GM21447 (cell line): Measurements from ENCODE around the gene XK.

ENCODE experiments used
- ATAC-seq: cut with Tn5 transposase; IDR thresholded peaks from one replicate; pipeline ENCODE4 v1.9.1; 2021; ENCODE audit not compliant: unreplicated experiment

The XK gene

GRCh38 chrX:37678574-37678973, 7.0 kb upstream of the XK start:
- ATAC-seq, result no peak

GRCh38 chrX:37679230-37679629, 6.4 kb upstream of the XK start:
- no peak for ATAC-seq

DNA sequence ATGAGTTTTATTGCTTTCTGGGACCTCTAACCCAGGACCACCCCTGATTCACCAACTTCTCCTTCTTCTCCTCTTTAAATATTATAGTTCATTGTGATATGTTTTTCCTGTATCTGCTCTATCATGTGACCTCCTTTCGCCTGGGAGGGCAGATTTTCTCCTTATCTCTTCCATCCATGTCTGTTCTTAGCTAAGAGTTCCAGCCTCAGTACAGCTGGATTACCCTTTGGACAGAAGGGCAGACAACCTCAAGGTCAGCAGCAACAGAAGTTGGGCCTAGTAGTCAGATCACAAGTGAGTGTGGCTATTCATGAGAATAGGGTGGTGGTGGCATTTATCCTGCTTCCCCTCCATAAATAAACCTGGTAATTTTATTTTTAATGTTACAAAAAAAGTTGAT, 5.7 kb upstream of the XK start:
- no peak for ATAC-seq

GRCh38 chrX:37684426-37684825, 1.2 kb upstream of the XK start:
- no peak for ATAC-seq

- ATAC-seq, result no peak
These were observed 618 bp upstream of the XK start for GRCh38 chrX:37684973-37685372.

- ATAC-seq, result no peak
These were observed 891 bp downstream of the XK start for GRCh38 chrX:37686369-37686995.

GRCh38 chrX:37686996-37687395, 1.4 kb downstream of the XK start:
- ATAC-seq, result no peak

DNA sequence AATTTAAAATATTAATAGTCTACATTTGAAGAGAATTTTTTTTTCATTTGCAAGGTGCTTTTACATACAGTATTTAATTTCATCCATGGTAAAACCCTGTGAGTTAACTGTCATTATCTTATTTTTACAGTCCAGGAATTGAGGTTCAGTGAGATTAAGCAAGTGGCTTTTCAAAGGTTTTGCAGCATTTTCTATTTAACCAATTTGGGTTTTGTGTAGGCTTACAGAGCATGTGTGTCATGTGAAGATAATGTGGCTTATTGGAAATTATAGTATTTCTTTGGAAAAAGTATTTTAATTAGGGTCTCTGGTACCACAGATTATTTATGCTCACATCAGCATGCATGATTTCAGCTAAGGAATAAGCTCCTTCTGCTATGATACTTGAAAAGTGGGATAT, 4.5 kb downstream of the XK start:
- no peak for ATAC-seq

DNA sequence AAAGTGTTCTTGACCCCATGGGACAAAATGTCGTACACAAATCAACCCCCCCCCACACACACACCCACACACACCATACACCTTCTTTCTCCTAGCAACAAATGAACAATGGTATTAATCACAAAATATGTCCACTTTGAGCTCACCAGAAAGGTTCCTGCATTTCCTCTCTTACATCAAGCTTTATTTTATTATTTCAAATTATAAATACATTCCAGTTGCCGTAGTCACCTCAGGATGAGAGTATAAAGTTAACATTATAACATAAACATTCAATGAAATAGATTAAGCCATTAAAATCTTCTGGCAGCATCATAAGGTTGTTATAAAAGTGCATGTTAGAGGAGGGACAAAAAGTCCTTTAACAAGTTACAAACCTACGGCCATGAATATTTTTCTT, 7.3 kb downstream of the XK start:
- no peak for ATAC-seq

DNA sequence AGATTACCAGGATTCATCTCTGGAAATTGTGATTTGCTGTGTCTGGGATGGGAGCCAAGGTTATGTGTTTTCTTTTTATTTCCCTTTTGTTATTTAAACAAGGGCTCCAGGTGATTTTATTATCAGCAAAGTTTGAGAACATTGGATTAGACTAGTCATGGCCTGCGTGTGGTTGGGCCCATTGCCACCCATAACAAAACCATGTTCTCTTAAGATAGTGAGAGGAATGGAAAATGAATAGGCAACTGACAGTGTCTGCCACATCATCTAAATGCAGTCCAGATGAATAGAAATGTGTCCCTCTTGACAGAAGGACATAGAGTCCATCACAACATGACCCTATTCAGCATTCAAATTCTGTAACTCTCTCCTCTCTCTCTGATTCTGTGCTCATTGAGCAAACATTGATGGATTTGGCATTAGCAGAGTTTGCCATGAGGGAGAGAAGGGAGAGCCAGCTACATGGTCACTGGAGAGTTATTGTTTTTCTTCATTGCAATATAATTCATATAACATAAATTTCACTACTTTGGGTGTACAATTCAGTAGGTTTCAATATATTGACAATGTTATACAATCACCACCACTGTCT, 11.7 kb downstream of the XK start:
- no peak for ATAC-seq

DNA sequence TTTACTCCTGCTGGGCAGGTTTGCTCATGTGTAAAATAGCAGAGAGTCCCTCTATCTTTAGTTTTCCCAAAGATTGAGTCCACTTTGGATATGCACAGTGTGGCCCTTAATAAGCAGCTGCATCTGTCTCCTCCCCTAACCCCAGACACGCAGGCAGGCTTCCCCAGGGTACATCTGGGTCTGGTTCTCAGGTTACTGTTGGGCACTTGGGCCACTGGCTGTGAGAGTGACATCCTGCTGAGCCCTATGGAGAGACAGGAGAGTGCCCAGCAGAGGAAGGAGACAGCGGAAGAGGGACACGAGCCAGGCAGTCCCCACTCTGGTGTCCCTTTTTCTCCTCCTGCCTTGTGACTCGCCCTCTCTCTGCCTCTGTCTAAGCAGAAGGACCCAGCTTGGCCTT, 16.0 kb downstream of the XK start:
- ATAC-seq, result no peak

GRCh38 chrX:37711991-37712390, 26.4 kb downstream of the XK start:
- no peak for ATAC-seq

DNA sequence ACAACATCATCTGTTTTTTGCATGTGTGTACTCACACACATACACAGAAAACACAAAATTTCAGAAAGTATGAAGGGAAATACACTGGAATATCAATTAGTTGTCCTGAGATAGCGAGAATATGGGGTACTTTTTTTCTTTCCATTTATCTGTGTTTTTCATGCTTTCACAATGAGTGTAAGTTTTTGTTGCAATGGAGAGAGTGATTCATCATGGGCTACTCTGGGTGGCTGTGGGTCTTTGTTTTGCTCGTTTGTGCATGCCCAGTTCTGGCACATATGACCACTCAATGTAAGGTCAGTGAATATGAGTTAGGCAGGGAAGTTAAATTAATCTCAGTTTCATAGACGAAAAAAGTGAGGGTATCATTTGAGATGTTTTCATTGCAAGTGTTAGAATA, 26.9 kb downstream of the XK start:
- no peak for ATAC-seq

DNA sequence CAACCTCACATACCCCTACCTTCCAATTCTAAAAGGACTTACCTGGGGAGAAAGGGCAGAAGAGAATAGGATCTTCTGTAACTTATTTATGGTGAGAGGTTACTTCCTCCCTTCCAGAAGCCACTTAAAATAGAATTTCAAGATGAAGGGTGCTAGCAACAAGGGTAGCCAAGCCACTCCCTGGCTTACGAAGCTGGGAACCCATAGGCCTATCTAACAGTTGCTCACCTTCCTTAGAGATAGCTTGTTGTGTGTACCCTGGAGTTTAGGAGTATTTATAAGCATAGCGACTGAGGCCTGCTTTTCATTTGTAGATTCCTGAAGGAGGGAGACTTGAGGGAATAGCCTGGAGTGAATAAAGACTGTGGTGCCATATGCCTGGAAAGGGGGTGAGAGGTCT, 28.9 kb downstream of the XK start:
- ATAC-seq, result no peak

GRCh38 chrX:37716602-37717001, 31.0 kb downstream of the XK start:
- no peak for ATAC-seq

GRCh38 chrX:37717708-37718107, 32.1 kb downstream of the XK start:
- ATAC-seq, result no peak

DNA sequence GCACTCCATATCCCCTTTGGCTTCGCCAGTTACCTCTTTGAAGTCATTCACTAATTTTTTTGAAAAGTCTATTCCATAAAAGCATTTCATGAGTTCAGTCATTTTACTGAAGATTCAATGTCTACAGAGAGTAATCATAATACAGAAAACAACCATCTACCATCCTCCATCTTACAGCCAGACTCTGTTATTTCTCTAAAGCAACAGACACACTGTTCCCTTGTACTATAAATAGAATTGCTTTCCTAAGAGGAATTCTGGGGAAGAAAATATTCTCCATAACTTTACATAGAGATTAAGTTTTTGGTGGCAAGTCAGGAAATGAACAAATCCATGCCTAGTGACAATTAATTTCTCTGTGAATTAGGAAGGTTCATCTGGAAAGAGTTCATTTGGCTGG, 37.0 kb downstream of the XK start:
- ATAC-seq, result no peak

GRCh38 chrX:37726346-37726745, 40.8 kb downstream of the XK start:
- no peak for ATAC-seq

DNA sequence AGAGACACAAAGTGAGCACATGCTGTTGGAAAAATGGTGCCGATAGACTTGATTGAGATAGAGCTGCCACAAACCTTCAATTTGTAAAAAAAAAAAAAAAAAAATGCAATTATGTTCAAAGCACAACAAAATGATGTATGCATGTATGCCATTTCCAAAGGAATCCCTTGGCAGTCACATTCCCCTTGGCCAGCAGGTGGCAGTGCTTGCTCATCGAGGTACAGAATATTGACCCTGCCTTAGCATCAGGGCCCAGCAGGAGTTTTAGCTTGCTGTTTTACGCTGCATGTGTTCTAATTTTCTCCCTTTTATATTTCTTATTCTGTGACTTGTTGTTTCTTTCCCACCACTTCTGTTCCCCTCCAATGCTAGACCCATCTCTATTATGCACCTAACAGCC, 59.8 kb downstream of the XK start:
- ATAC-seq, result peak; percentile 50

DNA sequence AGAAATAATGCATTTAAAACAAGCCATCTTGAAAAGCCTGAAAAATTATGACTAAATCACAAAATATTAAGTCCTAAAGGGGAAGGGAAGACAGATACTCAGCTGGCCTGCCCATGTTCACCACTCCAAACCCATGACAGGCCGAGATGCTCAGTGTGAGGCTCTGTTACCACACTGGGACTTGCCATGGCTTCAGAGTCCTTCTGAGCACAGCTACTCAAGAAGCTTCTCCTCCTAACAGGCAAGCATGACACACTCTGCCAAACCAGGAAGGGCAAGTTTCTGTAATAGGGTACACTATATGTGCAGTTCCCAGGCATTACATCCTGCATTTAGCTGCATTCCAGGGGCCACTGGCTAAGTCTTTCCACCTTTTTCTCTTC, 60.2 kb downstream of the XK start:
- ATAC-seq, result peak; percentile 46

- peak; percentile 88 for ATAC-seq
These were observed 60.8 kb downstream of the XK start for GRCh38 chrX:37746218-37746941.

- ATAC-seq, result no peak
These were observed 61.4 kb downstream of the XK start for GRCh38 chrX:37746951-37747350.

DNA sequence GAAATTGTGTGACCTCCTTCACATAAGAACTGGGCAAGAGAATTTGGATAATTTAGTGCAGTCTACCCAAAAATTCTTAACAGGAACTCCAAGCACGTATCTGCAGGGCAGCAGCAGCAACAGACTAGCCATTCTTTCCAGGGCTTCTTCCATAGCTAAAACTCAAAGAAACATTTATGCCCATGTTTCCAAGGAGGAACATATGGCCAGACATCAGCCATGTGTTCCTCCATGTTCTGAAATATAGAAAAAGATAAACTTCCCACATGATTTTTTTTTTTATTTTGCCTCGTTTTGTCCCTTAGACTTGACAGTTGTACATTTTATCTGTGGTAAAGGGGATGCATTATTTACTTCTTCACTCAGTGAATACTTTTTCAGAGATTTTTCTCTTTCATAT, 66.7 kb downstream of the XK start:
- ATAC-seq, result no peak
